HEK293 (cell line): ENCODE data around the gene PVRIG.
A peak's percentile ranks its signal among the peaks of the same experiment; 100 is the strongest.

Experiments used
- CTCF ChIA-PET: fragments of 350-600 bp; formaldehyde crosslinking; extraction: SDS; loops from one replicate; lab custom pipeline; 2021; ENCODE audit warnings: antibody characterized with exemption; lab: Yijun Ruan, JAX
- POLR2A ChIA-PET: fragments of 300-600 bp; formaldehyde crosslinking; extraction: SDS; loops from one replicate; lab custom pipeline; 2020; ENCODE audit warnings: antibody characterized with exemption, inconsistent platforms; lab: Yijun Ruan, JAX
- H3K27ac ChIP-seq: fragments of 200-500 bp; sonication (Bioruptor generic); 2 replicates; pipeline ENCODE4 v1.5.1; 2014; ENCODE audit warnings: low read depth, low read length, control low read depth, inconsistent platforms; ENCODE audit errors: extremely low read depth
- H3K36me3 ChIP-seq, 2 experiments: fragments of 200-500 bp in 1 of 2; sonication (Bioruptor generic) in 1 of 2; 1 replicate in 1 of 2; 2 replicates in 1 of 2; pipeline ENCODE4 v1.5.1; 2014 to 2017; ENCODE audit warnings: inconsistent platforms in 2 of 2, low read length in 2 of 2; ENCODE audit not compliant: control insufficient read depth in 2 of 2, insufficient read depth in 1 of 2
- H3K4me1 ChIP-seq: fragments of 200-500 bp; sonication (Bioruptor generic); 2 replicates; pipeline ENCODE4 v1.5.1; 2014; ENCODE audit warnings: mild to moderate bottlenecking, low read length, inconsistent platforms; ENCODE audit not compliant: control insufficient read depth, insufficient read depth
- H3K4me3 ChIP-seq: 2 replicates; pipeline ENCODE4 v1.5.1; 2011; ENCODE audit warnings: low read depth, mild to moderate bottlenecking, control low read depth, low read length, moderate library complexity
- H3K9me3 ChIP-seq: fragments of 200-500 bp; sonication (Bioruptor generic); 2 replicates; pipeline ENCODE4 v1.5.1; 2014; ENCODE audit warnings: low read depth, low read length, inconsistent platforms; ENCODE audit not compliant: control insufficient read depth, insufficient read depth
- BCL11A ChIP-seq: fragments of 450-650 bp; formaldehyde crosslinking; IDR thresholded peaks from 2 replicates; pipeline ENCODE4 v1.5.1; 2016; ENCODE audit warnings: low read depth, missing biosample characterization, missing genetic modification characterization
- GLIS2 ChIP-seq: fragments of 450-650 bp; formaldehyde crosslinking; IDR thresholded peaks from 2 replicates; pipeline ENCODE4 v1.5.1; 2016; ENCODE audit warnings: missing biosample characterization, missing genetic modification characterization
- KLF16 ChIP-seq: fragments of 450-650 bp; formaldehyde crosslinking; IDR thresholded peaks from 2 replicates; pipeline ENCODE4 v1.5.1; 2017; ENCODE audit warnings: missing biosample characterization, missing genetic modification characterization
- KLF9 ChIP-seq: fragments of 450-650 bp; formaldehyde crosslinking; IDR thresholded peaks from 2 replicates; pipeline ENCODE4 v1.5.1; 2016; ENCODE audit warnings: missing biosample characterization, missing genetic modification characterization, low read depth
- SCRT2 ChIP-seq: fragments of 450-650 bp; formaldehyde crosslinking; IDR thresholded peaks from 2 replicates; pipeline ENCODE4 v1.5.1; 2016; ENCODE audit warnings: missing biosample characterization, missing genetic modification characterization
- SP2 ChIP-seq: fragments of 450-650 bp; formaldehyde crosslinking; IDR thresholded peaks from 2 replicates; pipeline ENCODE4 v1.5.1; 2016; ENCODE audit warnings: missing biosample characterization, missing genetic modification characterization
- ZBTB21 ChIP-seq: fragments of 450-650 bp; formaldehyde crosslinking; IDR thresholded peaks from 2 replicates; pipeline ENCODE4 v1.5.1; 2017; ENCODE audit warnings: missing biosample characterization, missing genetic modification characterization
- ZBTB7A ChIP-seq: fragments of 450-650 bp; formaldehyde crosslinking; IDR thresholded peaks from 2 replicates; pipeline ENCODE4 v1.5.1; 2016; ENCODE audit warnings: low read depth, missing biosample characterization, missing genetic modification characterization
- ZFHX2 ChIP-seq: fragments of 450-650 bp; formaldehyde crosslinking; conservative IDR thresholded peaks from 2 replicates; pipeline ENCODE4 v1.5.1; 2016; ENCODE audit warnings: missing biosample characterization, missing genetic modification characterization
- ZFP41 ChIP-seq: fragments of 450-650 bp; formaldehyde crosslinking; IDR thresholded peaks from 2 replicates; pipeline ENCODE4 v1.5.1; 2016; ENCODE audit warnings: missing biosample characterization, missing genetic modification characterization, borderline replicate concordance
- ZNF16 ChIP-seq: fragments of 450-650 bp; formaldehyde crosslinking; IDR thresholded peaks from 2 replicates; pipeline ENCODE4 v1.5.1; 2016; ENCODE audit warnings: low read depth, missing biosample characterization, missing genetic modification characterization
- ZNF19 ChIP-seq: fragments of 450-650 bp; formaldehyde crosslinking; IDR thresholded peaks from 2 replicates; pipeline ENCODE4; 2016; ENCODE audit warnings: missing biosample characterization, missing genetic modification characterization, low read depth
- ZNF341 ChIP-seq: fragments of 450-650 bp; formaldehyde crosslinking; IDR thresholded peaks from 2 replicates; pipeline ENCODE4; 2016; ENCODE audit warnings: low read depth, missing biosample characterization, missing genetic modification characterization
- ZNF354C ChIP-seq: fragments of 450-650 bp; formaldehyde crosslinking; IDR thresholded peaks from 2 replicates; pipeline ENCODE4 v1.5.1; 2016; ENCODE audit warnings: missing biosample characterization, missing genetic modification characterization, low read depth, borderline replicate concordance
- ZNF394 ChIP-seq: fragments of 450-650 bp; formaldehyde crosslinking; IDR thresholded peaks from 2 replicates; pipeline ENCODE4 v1.5.1; 2016; ENCODE audit warnings: missing biosample characterization, missing genetic modification characterization, mild to moderate bottlenecking, moderate library complexity, borderline replicate concordance
- ZNF529 ChIP-seq: fragments of 450-650 bp; formaldehyde crosslinking; IDR thresholded peaks from 2 replicates; pipeline ENCODE4 v1.5.1; 2017; ENCODE audit warnings: missing genetic modification characterization, missing biosample characterization; ENCODE audit not compliant: insufficient replicate concordance
- ZNF544 ChIP-seq: fragments of 450-650 bp; formaldehyde crosslinking; IDR thresholded peaks from 2 replicates; pipeline ENCODE4 v1.5.0; 2017; ENCODE audit warnings: missing biosample characterization, missing genetic modification characterization
- ZNF555 ChIP-seq: fragments of 450-650 bp; formaldehyde crosslinking; conservative IDR thresholded peaks from 2 replicates; pipeline ENCODE4 v1.5.1; 2017; ENCODE audit warnings: missing biosample characterization, mild to moderate bottlenecking, missing genetic modification characterization, inconsistent platforms
- ZNF596 ChIP-seq: fragments of 450-650 bp; IDR thresholded peaks from 2 replicates; pipeline ENCODE4 v1.5.0; 2018; ENCODE audit warnings: missing biosample characterization, mild to moderate bottlenecking, missing genetic modification characterization, moderate library complexity
- ZNF624 ChIP-seq: fragments of 450-650 bp; formaldehyde crosslinking; IDR thresholded peaks from 2 replicates; pipeline ENCODE4 v1.5.1; 2017; ENCODE audit warnings: missing biosample characterization, missing genetic modification characterization
- ZNF629 ChIP-seq: fragments of 450-650 bp; formaldehyde crosslinking; IDR thresholded peaks from 2 replicates; pipeline ENCODE4 v1.5.1; 2017; ENCODE audit warnings: missing biosample characterization, missing genetic modification characterization
- TF ChIP-seq, protein P1 (sequence below): fragments of 450-650 bp; formaldehyde crosslinking; IDR thresholded peaks from 2 replicates; pipeline ENCODE4 v1.5.1; 2016; ENCODE audit warnings: missing biosample characterization, missing genetic modification characterization
- TF ChIP-seq, protein P2 (sequence below): fragments of 450-650 bp; formaldehyde crosslinking; IDR thresholded peaks from 2 replicates; pipeline ENCODE4 v1.5.1; 2016; ENCODE audit warnings: missing biosample characterization, missing genetic modification characterization
- TF ChIP-seq, protein P3 (sequence below): fragments of 450-650 bp; formaldehyde crosslinking; IDR thresholded peaks from 2 replicates; pipeline ENCODE4 v1.5.1; 2016; ENCODE audit warnings: missing biosample characterization, missing genetic modification characterization, low read depth
- TF ChIP-seq, protein P4 (sequence below): fragments of 450-650 bp; formaldehyde crosslinking; conservative IDR thresholded peaks from 2 replicates; pipeline ENCODE4 v1.5.1; 2016; ENCODE audit warnings: low read depth, missing biosample characterization, missing genetic modification characterization
- TF ChIP-seq, protein P5 (sequence below): fragments of 450-650 bp; formaldehyde crosslinking; IDR thresholded peaks from 2 replicates; pipeline ENCODE4 v1.5.1; 2016; ENCODE audit warnings: missing biosample characterization, missing genetic modification characterization

The PVRIG gene

DNA sequence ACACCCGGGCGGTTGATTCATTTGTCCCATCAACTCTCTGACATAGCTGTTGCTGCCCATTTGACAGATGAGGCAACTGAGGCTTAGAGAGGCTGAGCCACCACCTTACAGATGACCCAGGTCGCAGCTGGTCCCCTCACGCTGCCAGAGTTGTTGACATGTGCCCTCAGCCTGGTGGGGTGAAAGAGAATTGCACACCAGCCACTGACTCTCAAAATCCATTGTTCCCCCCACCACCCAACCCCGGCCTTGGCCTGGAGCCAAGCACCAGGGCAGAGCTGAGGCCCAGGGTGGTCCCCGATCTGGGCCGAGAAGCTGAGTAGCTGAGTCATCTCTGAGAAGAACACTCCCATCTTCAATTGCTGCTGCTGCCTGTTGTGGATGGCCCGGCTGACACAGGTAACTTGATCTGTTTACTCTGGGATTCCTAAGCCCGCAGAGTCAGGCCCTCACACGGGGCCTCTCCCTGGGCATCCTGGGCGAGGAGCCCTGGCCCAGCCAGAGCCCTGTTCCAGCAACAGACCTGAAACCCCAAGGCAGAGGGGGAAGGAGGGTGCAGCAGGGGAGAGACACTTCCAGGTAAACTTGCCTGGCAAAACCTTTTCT is 27.5 kb downstream of the PVRIG start (continued):
- TF ChIP-seq ZNF596 (tag by site-specific recombination) (0 out of 2 replicates have a peak, but pooled peaks have one; percentile 46), ZNF529 (tag by site-specific recombination) (no peak), ZNF555 (no peak), ZBTB7A (tag by site-specific recombination) (no peak), ZNF341 (tag by site-specific recombination) (no peak), BCL11A (peak; percentile 73; the same call in 1 of the 2 replicates), ZFP41 (tag by site-specific recombination) (no peak)
- TF ChIP-seq, protein P1, sequence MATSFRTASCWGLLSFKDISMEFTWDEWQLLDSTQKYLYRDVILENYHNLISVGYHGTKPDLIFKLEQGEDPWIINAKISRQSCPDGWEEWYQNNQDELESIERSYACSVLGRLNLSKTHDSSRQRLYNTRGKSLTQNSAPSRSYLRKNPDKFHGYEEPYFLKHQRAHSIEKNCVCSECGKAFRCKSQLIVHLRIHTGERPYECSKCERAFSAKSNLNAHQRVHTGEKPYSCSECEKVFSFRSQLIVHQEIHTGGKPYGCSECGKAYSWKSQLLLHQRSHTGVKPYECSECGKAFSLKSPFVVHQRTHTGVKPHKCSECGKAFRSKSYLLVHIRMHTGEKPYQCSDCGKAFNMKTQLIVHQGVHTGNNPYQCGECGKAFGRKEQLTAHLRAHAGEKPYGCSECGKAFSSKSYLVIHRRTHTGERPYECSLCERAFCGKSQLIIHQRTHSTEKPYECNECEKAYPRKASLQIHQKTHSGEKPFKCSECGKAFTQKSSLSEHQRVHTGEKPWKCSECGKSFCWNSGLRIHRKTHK (tag by site-specific recombination) = no peak
- TF ChIP-seq, protein P2, sequence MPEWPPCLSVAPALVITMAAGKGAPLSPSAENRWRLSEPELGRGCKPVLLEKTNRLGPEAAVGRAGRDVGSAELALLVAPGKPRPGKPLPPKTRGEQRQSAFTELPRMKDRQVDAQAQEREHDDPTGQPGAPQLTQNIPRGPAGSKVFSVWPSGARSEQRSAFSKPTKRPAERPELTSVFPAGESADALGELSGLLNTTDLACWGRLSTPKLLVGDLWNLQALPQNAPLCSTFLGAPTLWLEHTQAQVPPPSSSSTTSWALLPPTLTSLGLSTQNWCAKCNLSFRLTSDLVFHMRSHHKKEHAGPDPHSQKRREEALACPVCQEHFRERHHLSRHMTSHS = no peak
- TF ChIP-seq, protein P3, sequence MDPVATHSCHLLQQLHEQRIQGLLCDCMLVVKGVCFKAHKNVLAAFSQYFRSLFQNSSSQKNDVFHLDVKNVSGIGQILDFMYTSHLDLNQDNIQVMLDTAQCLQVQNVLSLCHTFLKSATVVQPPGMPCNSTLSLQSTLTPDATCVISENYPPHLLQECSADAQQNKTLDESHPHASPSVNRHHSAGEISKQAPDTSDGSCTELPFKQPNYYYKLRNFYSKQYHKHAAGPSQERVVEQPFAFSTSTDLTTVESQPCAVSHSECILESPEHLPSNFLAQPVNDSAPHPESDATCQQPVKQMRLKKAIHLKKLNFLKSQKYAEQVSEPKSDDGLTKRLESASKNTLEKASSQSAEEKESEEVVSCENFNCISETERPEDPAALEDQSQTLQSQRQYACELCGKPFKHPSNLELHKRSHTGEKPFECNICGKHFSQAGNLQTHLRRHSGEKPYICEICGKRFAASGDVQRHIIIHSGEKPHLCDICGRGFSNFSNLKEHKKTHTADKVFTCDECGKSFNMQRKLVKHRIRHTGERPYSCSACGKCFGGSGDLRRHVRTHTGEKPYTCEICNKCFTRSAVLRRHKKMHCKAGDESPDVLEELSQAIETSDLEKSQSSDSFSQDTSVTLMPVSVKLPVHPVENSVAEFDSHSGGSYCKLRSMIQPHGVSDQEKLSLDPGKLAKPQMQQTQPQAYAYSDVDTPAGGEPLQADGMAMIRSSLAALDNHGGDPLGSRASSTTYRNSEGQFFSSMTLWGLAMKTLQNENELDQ (tag by site-specific recombination) = no peak

DNA sequence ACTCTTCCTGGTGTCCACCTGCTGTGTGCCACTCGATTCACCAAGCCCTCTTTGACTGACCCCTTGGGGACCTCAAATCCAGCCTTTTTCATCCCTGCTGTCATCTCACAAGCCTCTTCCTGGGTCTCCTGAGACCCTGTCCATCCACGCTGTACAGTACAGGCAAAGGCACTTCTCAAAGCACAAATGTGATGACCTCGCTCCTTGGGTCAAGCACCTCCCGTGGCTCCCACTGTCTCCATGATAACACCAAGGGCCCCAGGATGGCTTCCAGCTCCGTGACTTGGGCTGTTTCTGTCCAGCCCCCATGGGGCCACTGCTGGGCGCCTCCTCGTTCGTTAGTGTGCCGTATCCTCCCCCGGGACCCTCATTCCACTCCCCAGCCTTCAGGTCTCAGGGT is 28.7 kb downstream of the PVRIG start:
- Histone ChIP-seq H3K4me1 (peaks cover 10% of the 10 kb centered on the region), H3K9me3 (no peaks in the 10 kb centered on the region), H3K4me3 (no peak overlapping the region), H3K36me3 (no peaks in the 10 kb centered on the region), H3K27ac (no peak overlapping the region)
- ChIA-PET CTCF (no interaction called here), POLR2A (interaction anchor here (2.4 kb wide), 1 partner anchor 24 kb away, joined by 6 read pairs; no protein-coding TSS in a partner anchor)
- TF ChIP-seq ZNF624 = no peak
- no peak for TF ChIP-seq KLF9 (tag by site-specific recombination)
- TF ChIP-seq SCRT2 (tag by site-specific recombination) = no peak
- no peak for TF ChIP-seq ZNF544 (tag by site-specific recombination)
- TF ChIP-seq ZNF629 = no peak
- TF ChIP-seq ZNF16 (tag by site-specific recombination) = peak; percentile 85
- TF ChIP-seq ZBTB21 = no peak
- TF ChIP-seq, protein P4, sequence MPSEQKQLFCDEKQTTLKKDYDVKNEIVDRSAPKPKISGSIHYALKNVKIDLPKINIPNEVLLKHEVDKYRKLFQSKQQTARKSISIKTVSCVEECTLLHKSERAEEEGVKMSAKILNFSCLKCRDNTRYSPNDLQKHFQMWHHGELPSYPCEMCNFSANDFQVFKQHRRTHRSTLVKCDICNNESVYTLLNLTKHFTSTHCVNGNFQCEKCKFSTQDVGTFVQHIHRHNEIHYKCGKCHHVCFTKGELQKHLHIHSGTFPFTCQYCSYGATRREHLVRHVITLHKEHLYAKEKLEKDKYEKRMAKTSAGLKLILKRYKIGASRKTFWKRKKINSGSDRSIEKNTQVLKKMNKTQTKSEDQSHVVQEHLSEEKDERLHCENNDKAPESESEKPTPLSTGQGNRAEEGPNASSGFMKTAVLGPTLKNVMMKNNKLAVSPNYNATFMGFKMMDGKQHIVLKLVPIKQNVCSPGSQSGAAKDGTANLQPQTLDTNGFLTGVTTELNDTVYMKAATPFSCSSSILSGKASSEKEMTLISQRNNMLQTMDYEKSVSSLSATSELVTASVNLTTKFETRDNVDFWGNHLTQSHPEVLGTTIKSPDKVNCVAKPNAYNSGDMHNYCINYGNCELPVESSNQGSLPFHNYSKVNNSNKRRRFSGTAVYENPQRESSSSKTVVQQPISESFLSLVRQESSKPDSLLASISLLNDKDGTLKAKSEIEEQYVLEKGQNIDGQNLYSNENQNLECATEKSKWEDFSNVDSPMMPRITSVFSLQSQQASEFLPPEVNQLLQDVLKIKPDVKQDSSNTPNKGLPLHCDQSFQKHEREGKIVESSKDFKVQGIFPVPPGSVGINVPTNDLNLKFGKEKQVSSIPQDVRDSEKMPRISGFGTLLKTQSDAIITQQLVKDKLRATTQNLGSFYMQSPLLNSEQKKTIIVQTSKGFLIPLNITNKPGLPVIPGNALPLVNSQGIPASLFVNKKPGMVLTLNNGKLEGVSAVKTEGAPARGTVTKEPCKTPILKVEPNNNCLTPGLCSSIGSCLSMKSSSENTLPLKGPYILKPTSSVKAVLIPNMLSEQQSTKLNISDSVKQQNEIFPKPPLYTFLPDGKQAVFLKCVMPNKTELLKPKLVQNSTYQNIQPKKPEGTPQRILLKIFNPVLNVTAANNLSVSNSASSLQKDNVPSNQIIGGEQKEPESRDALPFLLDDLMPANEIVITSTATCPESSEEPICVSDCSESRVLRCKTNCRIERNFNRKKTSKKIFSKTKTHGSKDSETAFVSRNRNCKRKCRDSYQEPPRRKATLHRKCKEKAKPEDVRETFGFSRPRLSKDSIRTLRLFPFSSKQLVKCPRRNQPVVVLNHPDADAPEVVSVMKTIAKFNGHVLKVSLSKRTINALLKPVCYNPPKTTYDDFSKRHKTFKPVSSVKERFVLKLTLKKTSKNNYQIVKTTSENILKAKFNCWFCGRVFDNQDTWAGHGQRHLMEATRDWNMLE (tag by site-specific recombination) = no peak
- TF ChIP-seq ZNF354C (tag by site-specific recombination) = no peak
- TF ChIP-seq GLIS2 (tag by site-specific recombination) = 0 out of 2 replicates have a peak, but pooled peaks have one; percentile 9
- no peak for TF ChIP-seq KLF16 (tag by site-specific recombination)
- no peak for TF ChIP-seq ZNF394 (tag by site-specific recombination)
- no peak for TF ChIP-seq ZNF19 (tag by site-specific recombination)
- TF ChIP-seq BCL11A = peak; percentile 27; the same call in 1 of the 2 replicates
- TF ChIP-seq ZFHX2 (tag by site-specific recombination) = no peak
- TF ChIP-seq SP2 = no peak
- TF ChIP-seq, protein P5, sequence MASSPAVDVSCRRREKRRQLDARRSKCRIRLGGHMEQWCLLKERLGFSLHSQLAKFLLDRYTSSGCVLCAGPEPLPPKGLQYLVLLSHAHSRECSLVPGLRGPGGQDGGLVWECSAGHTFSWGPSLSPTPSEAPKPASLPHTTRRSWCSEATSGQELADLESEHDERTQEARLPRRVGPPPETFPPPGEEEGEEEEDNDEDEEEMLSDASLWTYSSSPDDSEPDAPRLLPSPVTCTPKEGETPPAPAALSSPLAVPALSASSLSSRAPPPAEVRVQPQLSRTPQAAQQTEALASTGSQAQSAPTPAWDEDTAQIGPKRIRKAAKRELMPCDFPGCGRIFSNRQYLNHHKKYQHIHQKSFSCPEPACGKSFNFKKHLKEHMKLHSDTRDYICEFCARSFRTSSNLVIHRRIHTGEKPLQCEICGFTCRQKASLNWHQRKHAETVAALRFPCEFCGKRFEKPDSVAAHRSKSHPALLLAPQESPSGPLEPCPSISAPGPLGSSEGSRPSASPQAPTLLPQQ (tag by site-specific recombination) = no peak
